ENCODE measurements around the gene TECPR2. TPM values are rescaled to one million over a fixed set of nuclear protein-coding genes. Genes with fewer than 3 reads are reported as not detected.

Gene TECPR2
- total RNA-seq, 1 experiment from 2014 or later: 29.7 TPM

DNA sequence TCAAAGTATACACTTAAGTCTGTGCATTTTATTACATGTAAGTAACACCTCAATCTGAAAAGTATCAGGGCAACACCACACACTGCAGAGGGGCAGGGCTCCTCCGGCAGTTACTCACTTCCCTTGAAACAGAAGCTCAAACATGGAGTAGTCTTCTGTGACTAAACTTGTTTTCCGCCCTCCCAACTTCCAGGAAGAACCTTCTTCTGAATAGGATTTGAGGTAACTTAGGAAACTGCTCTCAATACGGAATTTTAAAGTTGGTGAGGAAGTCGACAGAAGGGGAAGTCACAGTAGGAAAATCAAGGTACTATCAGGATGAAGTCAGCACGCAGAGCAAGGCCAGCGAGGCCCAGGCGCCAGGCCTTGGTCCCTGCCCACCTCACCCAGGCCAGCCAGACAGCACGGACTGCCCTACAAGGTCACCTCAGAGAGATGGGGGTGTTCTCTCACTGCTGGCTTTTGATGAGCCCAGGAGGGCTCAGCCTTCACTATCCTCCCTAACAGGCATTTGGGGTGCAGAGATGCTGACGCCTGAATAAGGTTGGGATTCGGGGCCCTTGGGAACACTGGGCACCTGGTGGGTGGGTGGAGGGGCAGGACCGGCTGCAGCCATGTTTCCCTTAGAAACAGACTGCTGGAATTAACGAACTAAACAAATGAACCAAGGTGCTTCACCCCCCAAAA is 141.0 kb downstream of the TECPR2 start:
- TF ChIP-seq EZH2 (IDR thresholded peaks at IDR 0.05; ENCODE audit: low read depth): no peak
- TF ChIP-seq, protein P1, sequence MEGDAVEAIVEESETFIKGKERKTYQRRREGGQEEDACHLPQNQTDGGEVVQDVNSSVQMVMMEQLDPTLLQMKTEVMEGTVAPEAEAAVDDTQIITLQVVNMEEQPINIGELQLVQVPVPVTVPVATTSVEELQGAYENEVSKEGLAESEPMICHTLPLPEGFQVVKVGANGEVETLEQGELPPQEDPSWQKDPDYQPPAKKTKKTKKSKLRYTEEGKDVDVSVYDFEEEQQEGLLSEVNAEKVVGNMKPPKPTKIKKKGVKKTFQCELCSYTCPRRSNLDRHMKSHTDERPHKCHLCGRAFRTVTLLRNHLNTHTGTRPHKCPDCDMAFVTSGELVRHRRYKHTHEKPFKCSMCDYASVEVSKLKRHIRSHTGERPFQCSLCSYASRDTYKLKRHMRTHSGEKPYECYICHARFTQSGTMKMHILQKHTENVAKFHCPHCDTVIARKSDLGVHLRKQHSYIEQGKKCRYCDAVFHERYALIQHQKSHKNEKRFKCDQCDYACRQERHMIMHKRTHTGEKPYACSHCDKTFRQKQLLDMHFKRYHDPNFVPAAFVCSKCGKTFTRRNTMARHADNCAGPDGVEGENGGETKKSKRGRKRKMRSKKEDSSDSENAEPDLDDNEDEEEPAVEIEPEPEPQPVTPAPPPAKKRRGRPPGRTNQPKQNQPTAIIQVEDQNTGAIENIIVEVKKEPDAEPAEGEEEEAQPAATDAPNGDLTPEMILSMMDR (conservative IDR thresholded peaks at IDR 0.05): no peak
- no peaks in the 10 kb centered on the region for H3K79me2 ChIP-seq (ENCODE audit: low read depth)
- H3K36me3 ChIP-seq (ENCODE audit: low read depth): no peaks in the 10 kb centered on the region
- H2AFZ ChIP-seq: no peak overlapping the region
- no peaks in the 10 kb centered on the region for H3K27me3 ChIP-seq (ENCODE audit: insufficient read depth, low read depth)
- H3K27ac ChIP-seq: peak overlapping the region; percentile 0; the same call in 1 of the 2 replicates
- no peak overlapping the region for H3K4me2 ChIP-seq
- ChIA-PET CTCF (no interaction called here), POLR2A (ENCODE audit: unreplicated experiment) (no interaction called here)
- H3K9me3 ChIP-seq (ENCODE audit: insufficient read depth, low read depth): no peaks in the 10 kb centered on the region
- no peaks in the 10 kb centered on the region for H4K20me1 ChIP-seq (ENCODE audit: insufficient read depth)
- H3K4me3 ChIP-seq: no peak overlapping the region
- intact Hi-C loops (cut with micrococcal nuclease; ENCODE audit: unreplicated experiment): no loop called here
- no TSS peak for BruUV-seq (replicated peaks)
- H3K9me2 ChIP-seq (ENCODE audit: insufficient read depth): no peaks in the 10 kb centered on the region
- peaks cover 8% of the 10 kb centered on the region for H3K4me1 ChIP-seq (replicated peaks; ENCODE audit: insufficient read depth)
- peaks cover 37% of the 10 kb centered on the region for H3F3A ChIP-seq (ENCODE audit: insufficient read depth, low read depth)
- no peak for DNase-seq

DNA sequence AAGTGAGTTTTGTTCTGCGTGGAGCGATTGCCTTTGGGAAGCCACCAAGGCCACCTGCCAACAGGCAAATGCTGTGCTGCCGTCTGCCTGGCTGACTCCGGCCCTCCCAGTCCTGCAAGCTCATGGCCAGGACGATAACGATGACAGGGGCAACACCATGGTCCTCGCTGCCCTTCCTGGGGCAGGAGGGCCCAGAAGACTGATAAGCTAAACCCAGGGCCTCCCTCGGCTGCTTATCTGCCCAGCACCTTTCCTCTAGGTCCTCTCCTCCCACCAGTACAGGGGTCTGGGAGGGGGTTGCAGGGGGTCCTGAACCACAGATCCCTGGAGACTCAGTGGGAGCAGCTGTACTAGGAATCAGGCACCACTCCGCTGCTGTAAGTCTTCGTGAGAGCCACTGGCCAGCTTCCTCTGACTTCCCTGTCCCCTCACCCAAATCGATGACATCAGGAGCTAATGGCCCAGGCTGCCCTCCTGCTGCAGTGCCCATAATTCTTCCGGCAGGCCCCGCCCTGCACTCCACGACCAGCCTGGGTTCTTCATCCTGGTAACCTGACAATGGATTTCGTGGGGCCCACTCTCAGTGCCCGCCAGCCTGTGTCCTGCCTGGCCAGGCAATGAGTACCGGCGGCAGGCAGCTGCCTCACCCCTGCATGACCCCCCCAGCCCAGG is 141.7 kb downstream of the TECPR2 start:
- Histone ChIP-seq H3K9me3 (ENCODE audit: insufficient read depth, low read depth) (no peaks in the 10 kb centered on the region), H2AFZ (no peak overlapping the region), H3K36me3 (ENCODE audit: low read depth) (no peaks in the 10 kb centered on the region), H3K27ac (no peak overlapping the region), H3K9me2 (ENCODE audit: insufficient read depth) (no peaks in the 10 kb centered on the region), H3K4me3 (no peak overlapping the region), H3K79me2 (ENCODE audit: low read depth) (no peaks in the 10 kb centered on the region), H3F3A (ENCODE audit: insufficient read depth, low read depth) (peaks cover 40% of the 10 kb centered on the region), H4K20me1 (ENCODE audit: insufficient read depth) (no peaks in the 10 kb centered on the region), H3K4me2 (no peak overlapping the region), H3K4me1 (replicated peaks; ENCODE audit: insufficient read depth) (peaks cover 10% of the 10 kb centered on the region), H3K27me3 (ENCODE audit: insufficient read depth, low read depth) (no peaks in the 10 kb centered on the region)
- BruUV-seq (replicated peaks): no TSS peak
- POLR2A ChIA-PET (ENCODE audit: unreplicated experiment): interaction anchor here (0.6 kb wide), 1 partner anchor 62 kb away, joined by 5 read pairs; no protein-coding TSS in a partner anchor
- no peak for DNase-seq
- CTCF ChIA-PET: no interaction called here
- TF ChIP-seq, protein P1 (conservative IDR thresholded peaks at IDR 0.05): no peak
- no peak for TF ChIP-seq EZH2 (IDR thresholded peaks at IDR 0.05; ENCODE audit: low read depth)
- intact Hi-C loops (cut with micrococcal nuclease; ENCODE audit: unreplicated experiment): no loop called here

- intact Hi-C loops (cut with micrococcal nuclease; ENCODE audit: unreplicated experiment): loop anchor here (5.0 kb wide), 1 partner anchor 188 kb away; the partner anchor contains the start of gene ZNF839
- BruUV-seq (replicated peaks): no TSS peak
Observed at GRCh38 chr14:102505000-102505619, 142.4 kb downstream of the TECPR2 start.

More at GRCh38 chr14:102505000-102505619, 142.4 kb downstream of the TECPR2 start:
- POLR2A ChIA-PET (ENCODE audit: unreplicated experiment): interaction anchor here (0.6 kb wide), 1 partner anchor 62 kb away, joined by 5 read pairs; no protein-coding TSS in a partner anchor
- H3K9me2 ChIP-seq (ENCODE audit: insufficient read depth): no peaks in the 10 kb centered on the region
- CTCF ChIA-PET: no interaction called here
- DNase-seq: no peak
- no peaks in the 10 kb centered on the region for H3K27me3 ChIP-seq (ENCODE audit: insufficient read depth, low read depth)
- H3K4me1 ChIP-seq (replicated peaks; ENCODE audit: insufficient read depth): peaks cover 12% of the 10 kb centered on the region
- TF ChIP-seq EZH2 (IDR thresholded peaks at IDR 0.05; ENCODE audit: low read depth): no peak
- TF ChIP-seq, protein P1 (conservative IDR thresholded peaks at IDR 0.05): no peak
- H3K9me3 ChIP-seq (ENCODE audit: insufficient read depth, low read depth): no peaks in the 10 kb centered on the region
- no peaks in the 10 kb centered on the region for H3K36me3 ChIP-seq (ENCODE audit: low read depth)
- H3K4me3 ChIP-seq: no peak overlapping the region
- H4K20me1 ChIP-seq (ENCODE audit: insufficient read depth): no peaks in the 10 kb centered on the region
- no peak overlapping the region for H3K27ac ChIP-seq
- H2AFZ ChIP-seq: no peak overlapping the region
- no peaks in the 10 kb centered on the region for H3K79me2 ChIP-seq (ENCODE audit: low read depth)
- no peak overlapping the region for H3K4me2 ChIP-seq
- H3F3A ChIP-seq (ENCODE audit: insufficient read depth, low read depth): peaks cover 35% of the 10 kb centered on the region

Measured in PC-9 (cell line).